GM12892 (cell line): ENCODE results near the gene ZNF84.

ENCODE experiments used
- POLR2A ChIP-seq: IDR thresholded peaks from 2 replicates; pipeline ENCODE4 v1.6.1; 2011; ENCODE audit warnings: low read depth, low read length, control low read depth
- POLR2AphosphoS5 ChIP-seq: IDR thresholded peaks from 2 replicates; pipeline ENCODE4 v1.6.1; 2011; ENCODE audit warnings: low read depth, low read length, control low read depth

DNA sequence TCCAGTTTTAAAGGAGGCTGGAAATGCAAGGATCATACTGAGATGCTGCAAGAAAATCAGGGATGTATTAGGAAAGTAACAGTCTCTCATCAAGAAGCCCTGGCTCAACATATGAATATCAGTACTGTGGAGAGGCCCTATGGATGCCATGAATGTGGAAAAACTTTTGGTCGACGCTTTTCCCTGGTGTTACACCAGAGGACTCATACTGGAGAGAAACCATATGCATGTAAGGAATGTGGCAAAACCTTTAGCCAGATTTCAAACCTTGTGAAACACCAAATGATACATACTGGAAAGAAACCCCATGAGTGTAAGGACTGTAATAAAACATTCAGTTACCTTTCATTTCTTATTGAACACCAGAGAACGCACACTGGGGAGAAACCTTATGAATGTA, 68.3 kb downstream of the ZNF84 start:
- TF ChIP-seq POLR2A: no peak
- no peak for TF ChIP-seq POLR2AphosphoS5
